Mammary epithelial cell (primary cell): Measurements from ENCODE around the gene FXYD2.

Experiments used
- EZH2 ChIP-seq: IDR thresholded peaks from 2 replicates; pipeline ENCODE4 v1.6.1; 2012; ENCODE audit warnings: low read length, inconsistent platforms, borderline replicate concordance
- TF ChIP-seq, protein P1 (sequence below), 2 donors: IDR thresholded peaks in 1 of 2; conservative IDR thresholded peaks in 1 of 2; 2 replicates each; pipeline ENCODE4 v1.5.1; 2011 to 2012; ENCODE audit warnings: inconsistent platforms in 2 of 2, low read length in 2 of 2, mild to moderate bottlenecking in 2 of 2, control low read depth in 1 of 2, low read depth in 1 of 2; ENCODE audit not compliant: insufficient read depth in 1 of 2; ENCODE audit errors: extremely low read depth in 1 of 2

DNA sequence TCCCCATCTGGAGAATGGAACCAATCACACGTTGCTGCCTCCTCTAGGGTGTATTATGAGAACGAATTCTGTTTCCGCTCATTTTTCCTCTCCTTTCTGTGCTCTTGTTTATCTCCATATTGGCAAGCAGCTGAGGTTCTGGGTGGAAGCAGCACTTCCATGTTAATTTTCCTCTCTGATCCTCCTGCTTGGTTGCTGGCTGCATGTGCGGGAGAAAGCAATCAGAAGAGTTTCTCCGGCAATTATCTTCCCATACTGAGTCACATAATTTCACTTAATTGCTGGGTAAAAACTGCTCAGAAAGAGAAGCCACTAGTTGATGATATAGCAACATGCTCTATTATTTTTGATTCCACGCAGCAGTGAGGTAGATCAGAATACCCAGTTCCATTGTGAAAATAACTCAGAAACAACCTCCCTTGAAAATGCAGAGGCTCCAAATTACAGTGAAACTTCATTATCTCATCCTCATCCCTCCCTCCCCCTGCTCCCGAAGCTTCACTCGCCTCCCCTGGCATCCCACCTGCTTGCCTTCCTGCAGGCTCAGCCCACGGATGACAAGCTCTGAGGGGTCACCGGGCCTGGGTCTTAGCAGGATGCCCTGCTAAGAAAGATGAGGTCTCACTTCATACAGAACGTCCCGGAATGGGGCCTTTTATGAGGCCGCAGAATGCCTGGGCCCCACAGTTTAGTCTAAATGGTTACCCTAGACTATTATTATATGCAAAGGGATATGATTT is 31.5 kb upstream of the FXYD2 start:
- TF ChIP-seq, protein P1, sequence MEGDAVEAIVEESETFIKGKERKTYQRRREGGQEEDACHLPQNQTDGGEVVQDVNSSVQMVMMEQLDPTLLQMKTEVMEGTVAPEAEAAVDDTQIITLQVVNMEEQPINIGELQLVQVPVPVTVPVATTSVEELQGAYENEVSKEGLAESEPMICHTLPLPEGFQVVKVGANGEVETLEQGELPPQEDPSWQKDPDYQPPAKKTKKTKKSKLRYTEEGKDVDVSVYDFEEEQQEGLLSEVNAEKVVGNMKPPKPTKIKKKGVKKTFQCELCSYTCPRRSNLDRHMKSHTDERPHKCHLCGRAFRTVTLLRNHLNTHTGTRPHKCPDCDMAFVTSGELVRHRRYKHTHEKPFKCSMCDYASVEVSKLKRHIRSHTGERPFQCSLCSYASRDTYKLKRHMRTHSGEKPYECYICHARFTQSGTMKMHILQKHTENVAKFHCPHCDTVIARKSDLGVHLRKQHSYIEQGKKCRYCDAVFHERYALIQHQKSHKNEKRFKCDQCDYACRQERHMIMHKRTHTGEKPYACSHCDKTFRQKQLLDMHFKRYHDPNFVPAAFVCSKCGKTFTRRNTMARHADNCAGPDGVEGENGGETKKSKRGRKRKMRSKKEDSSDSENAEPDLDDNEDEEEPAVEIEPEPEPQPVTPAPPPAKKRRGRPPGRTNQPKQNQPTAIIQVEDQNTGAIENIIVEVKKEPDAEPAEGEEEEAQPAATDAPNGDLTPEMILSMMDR (conservative IDR thresholded peaks at IDR 0.05 in 1 of 2, IDR thresholded peaks at IDR 0.05 in 1 of 2; ENCODE audit: extremely low read depth in 1 of 2, insufficient read depth in 1 of 2, low read depth in 1 of 2, low read length in 2 of 2) = no peak
- TF ChIP-seq EZH2 = no peak
